ENCODE results near the gene RIOK1.
A peak's percentile ranks its signal among the peaks of the same experiment; 100 is the strongest.

RIOK1 gene

GRCh38 chr6:7421066-7421465, 31.5 kb downstream of the RIOK1 start:
- DNase-seq (ENCODE audit: insufficient read length, low spot score), result no peak
- FAIRE-seq, result no peak
- TF ChIP-seq, protein P1, sequence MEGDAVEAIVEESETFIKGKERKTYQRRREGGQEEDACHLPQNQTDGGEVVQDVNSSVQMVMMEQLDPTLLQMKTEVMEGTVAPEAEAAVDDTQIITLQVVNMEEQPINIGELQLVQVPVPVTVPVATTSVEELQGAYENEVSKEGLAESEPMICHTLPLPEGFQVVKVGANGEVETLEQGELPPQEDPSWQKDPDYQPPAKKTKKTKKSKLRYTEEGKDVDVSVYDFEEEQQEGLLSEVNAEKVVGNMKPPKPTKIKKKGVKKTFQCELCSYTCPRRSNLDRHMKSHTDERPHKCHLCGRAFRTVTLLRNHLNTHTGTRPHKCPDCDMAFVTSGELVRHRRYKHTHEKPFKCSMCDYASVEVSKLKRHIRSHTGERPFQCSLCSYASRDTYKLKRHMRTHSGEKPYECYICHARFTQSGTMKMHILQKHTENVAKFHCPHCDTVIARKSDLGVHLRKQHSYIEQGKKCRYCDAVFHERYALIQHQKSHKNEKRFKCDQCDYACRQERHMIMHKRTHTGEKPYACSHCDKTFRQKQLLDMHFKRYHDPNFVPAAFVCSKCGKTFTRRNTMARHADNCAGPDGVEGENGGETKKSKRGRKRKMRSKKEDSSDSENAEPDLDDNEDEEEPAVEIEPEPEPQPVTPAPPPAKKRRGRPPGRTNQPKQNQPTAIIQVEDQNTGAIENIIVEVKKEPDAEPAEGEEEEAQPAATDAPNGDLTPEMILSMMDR (IDR thresholded peaks at IDR 0.05; ENCODE audit: insufficient read depth, missing control alignments), result no peak

GRCh38 chr6:7424058-7424457, 34.5 kb downstream of the RIOK1 start:
- DNase-seq (ENCODE audit: insufficient read length, low spot score), result no peak
- FAIRE-seq, result no peak
- TF ChIP-seq, protein P1 (IDR thresholded peaks at IDR 0.05; ENCODE audit: insufficient read depth, missing control alignments), result no peak

DNA sequence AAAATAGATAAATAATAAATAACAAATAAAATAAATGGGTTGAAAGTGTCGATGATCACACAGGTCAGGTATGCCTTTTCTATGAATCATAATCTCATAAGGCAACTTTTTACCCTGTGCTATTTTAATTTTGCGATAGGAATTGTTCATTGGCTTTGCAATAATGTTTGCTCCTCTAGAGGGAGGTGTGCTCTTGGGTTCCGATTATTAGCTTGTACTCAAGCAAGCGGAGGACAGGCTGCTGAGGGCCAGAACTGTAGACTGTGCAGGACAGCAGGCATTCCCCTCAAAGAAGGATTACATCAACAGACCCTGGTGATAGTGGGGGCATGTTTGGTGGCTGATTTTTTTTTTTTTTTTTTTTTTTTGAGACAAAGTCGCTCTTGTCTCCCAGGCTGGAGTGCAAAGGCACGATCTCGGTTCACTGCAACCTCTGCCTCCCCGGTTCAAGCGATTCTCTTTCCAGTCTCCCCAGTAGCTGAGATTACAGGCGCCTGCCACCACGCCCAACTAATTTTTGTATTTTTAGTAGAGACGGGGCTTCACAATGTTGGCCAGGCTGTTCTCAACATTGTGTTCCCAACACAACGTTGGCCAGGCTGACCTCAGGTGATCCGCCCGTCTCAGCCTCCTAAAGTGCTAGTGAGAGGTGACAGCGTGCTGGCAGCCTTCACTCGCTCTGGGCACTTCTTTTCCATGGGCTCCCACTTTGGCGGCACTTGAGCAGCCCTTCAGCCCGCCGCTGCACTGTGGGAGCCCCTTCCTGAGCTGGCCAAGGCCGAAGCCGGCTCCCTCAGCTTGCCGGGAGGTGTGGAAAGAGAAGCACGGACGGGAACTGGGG, 35.6 kb downstream of the RIOK1 start:
- no peak for FAIRE-seq
- no peak for DNase-seq (ENCODE audit: insufficient read length, low spot score)
- TF ChIP-seq, protein P1 (IDR thresholded peaks at IDR 0.05; ENCODE audit: insufficient read depth, missing control alignments), result peak; percentile 6

DNA sequence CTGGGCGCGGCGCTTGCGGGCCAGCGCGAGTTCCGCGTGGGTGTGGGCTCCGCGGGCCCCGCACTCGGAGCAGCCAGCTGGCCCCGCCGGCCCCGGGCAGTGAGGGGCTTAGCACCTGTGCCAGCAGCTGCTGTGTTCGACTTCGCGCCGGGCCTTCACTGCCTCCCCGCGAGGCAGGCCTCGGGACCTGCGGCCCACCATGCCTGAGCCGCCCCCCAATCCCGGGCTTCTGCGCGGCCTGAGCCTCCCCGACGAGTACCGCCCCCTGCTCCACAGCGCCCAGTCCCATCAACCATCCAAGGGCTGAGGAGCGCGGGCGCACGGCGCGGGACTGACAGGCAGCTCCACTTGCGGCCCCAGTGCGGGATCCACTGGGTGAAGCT, 36.2 kb downstream of the RIOK1 start:
- FAIRE-seq (no peak), DNase-seq (ENCODE audit: insufficient read length, low spot score) (no peak)
- TF ChIP-seq, protein P1 (IDR thresholded peaks at IDR 0.05; ENCODE audit: insufficient read depth, missing control alignments), result no peak

GRCh38 chr6:7426447-7427169, 37.0 kb downstream of the RIOK1 start:
- no peak for DNase-seq (ENCODE audit: insufficient read length, low spot score)
- TF ChIP-seq, protein P1 (IDR thresholded peaks at IDR 0.05; ENCODE audit: insufficient read depth, missing control alignments), result no peak

DNA sequence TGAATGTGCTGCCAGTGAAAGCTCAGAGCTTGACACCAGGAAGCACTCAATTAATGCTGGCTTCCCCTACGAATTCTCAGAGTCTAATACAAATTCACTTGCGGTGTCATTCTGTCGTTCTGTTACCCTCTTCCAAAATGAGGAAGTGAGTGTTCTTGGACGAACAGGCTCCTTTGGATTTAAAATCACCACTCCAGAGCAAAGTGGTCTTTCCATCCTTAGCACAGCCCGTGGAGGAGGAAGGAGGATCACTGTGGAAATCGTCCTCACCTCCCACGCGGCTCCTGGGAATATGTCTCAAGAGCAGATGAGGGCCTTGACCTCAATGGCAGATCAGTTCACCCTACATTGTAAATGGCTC, 41.7 kb downstream of the RIOK1 start:
- no peak for DNase-seq (ENCODE audit: insufficient read length, low spot score)
- no peak for FAIRE-seq
- TF ChIP-seq, protein P1 (IDR thresholded peaks at IDR 0.05; ENCODE audit: insufficient read depth, missing control alignments), result no peak

More at GRCh38 chr6:7426447-7427169, 37.0 kb downstream of the RIOK1 start:
- no peak for FAIRE-seq

All from D721Med (cell line).